H9 (cell line): Measurements from ENCODE around the gene GMPR2. TPM values are rescaled to one million over a fixed set of nuclear protein-coding genes. Genes with fewer than 3 reads are reported as not detected.

ENCODE experiments used
- DNase-seq: peaks from one replicate; pipeline ENCODE4 v3.0.0-alpha.2; 2017
- H2AFZ ChIP-seq: one replicate; pipeline ENCODE4 v1.6.1; 2013; ENCODE audit warnings: mild to moderate bottlenecking, low read length, control low read depth, moderate library complexity
- H2AK5ac ChIP-seq: 2 replicates; pipeline ENCODE4 v1.6.1; 2013; ENCODE audit warnings: low read length, control low read depth, mixed read lengths; ENCODE audit not compliant: insufficient read length
- H2BK120ac ChIP-seq: one replicate; pipeline ENCODE4 v1.6.1; 2013; ENCODE audit warnings: low read depth, mild to moderate bottlenecking, low read length, control low read depth, inconsistent platforms; ENCODE audit not compliant: poor library complexity, severe bottlenecking
- H2BK12ac ChIP-seq: 2 replicates; pipeline ENCODE4 v1.6.1; 2013; ENCODE audit warnings: low read length, control low read depth, mixed read lengths, low read depth; ENCODE audit not compliant: insufficient read length
- H2BK15ac ChIP-seq: 2 replicates; pipeline ENCODE4 v1.6.1; 2013; ENCODE audit warnings: low read depth, low read length, control low read depth
- H2BK20ac ChIP-seq: one replicate; pipeline ENCODE4 v1.6.1; 2013; ENCODE audit warnings: low read depth, mild to moderate bottlenecking, low read length, control low read depth, inconsistent platforms; ENCODE audit not compliant: poor library complexity, severe bottlenecking
- H2BK5ac ChIP-seq: 2 replicates; pipeline ENCODE4 v1.6.1; 2013; ENCODE audit warnings: low read length, control low read depth, mixed read lengths; ENCODE audit not compliant: insufficient read length
- H3K14ac ChIP-seq: 2 replicates; pipeline ENCODE4 v1.6.1; 2013; ENCODE audit warnings: low read length, control low read depth; ENCODE audit not compliant: insufficient read depth
- H3K18ac ChIP-seq: 2 replicates; pipeline ENCODE4 v1.6.1; 2013; ENCODE audit warnings: low read depth, mild to moderate bottlenecking, mixed read lengths, low read length, control low read depth; ENCODE audit not compliant: insufficient read length
- H3K23ac ChIP-seq: 2 replicates; pipeline ENCODE4 v1.6.1; 2013; ENCODE audit warnings: low read length, control low read depth, mixed read lengths, low read depth; ENCODE audit not compliant: insufficient read length
- H3K23me2 ChIP-seq: 2 replicates; pipeline ENCODE4 v1.6.1; 2013; ENCODE audit warnings: low read depth, mild to moderate bottlenecking, mixed read lengths, low read length, control low read depth; ENCODE audit not compliant: insufficient read length, poor library complexity, severe bottlenecking
- H3K27ac ChIP-seq: 2 replicates; pipeline ENCODE4 v1.5.1; 2013; ENCODE audit warnings: low read length, control low read depth, mixed read lengths, low read depth; ENCODE audit not compliant: insufficient read length
- H3K27me3 ChIP-seq: 2 replicates; pipeline ENCODE4 v1.6.1; 2013; ENCODE audit warnings: low read length, control low read depth, inconsistent platforms; ENCODE audit not compliant: insufficient read depth
- H3K4ac ChIP-seq: 2 replicates; pipeline ENCODE4 v1.6.1; 2013; ENCODE audit warnings: low read depth, mild to moderate bottlenecking, control low read depth, inconsistent platforms, low read length, moderate library complexity
- H3K4me1 ChIP-seq: 2 replicates; pipeline ENCODE4 v1.6.1; 2013; ENCODE audit warnings: low read length, control low read depth, inconsistent platforms; ENCODE audit not compliant: insufficient read depth
- H3K4me2 ChIP-seq: 2 replicates; pipeline ENCODE4 v1.6.1; 2013; ENCODE audit warnings: low read length, control low read depth, mixed read lengths; ENCODE audit not compliant: insufficient read length, insufficient read depth
- H3K56ac ChIP-seq: 2 replicates; pipeline ENCODE4 v1.6.1; 2013; ENCODE audit warnings: low read depth, mild to moderate bottlenecking, mixed read lengths, low read length, control low read depth; ENCODE audit not compliant: insufficient read length
- H3K79me1 ChIP-seq: 2 replicates; pipeline ENCODE4 v1.6.1; 2013; ENCODE audit warnings: low read depth, mild to moderate bottlenecking, moderate library complexity, low read length, control low read depth, inconsistent platforms; ENCODE audit not compliant: insufficient read depth, poor library complexity, severe bottlenecking
- H3K79me2 ChIP-seq: 2 replicates; pipeline ENCODE4 v1.6.1; 2013; ENCODE audit warnings: low read length, control low read depth, inconsistent platforms; ENCODE audit not compliant: insufficient read depth
- H3K9ac ChIP-seq: 2 replicates; pipeline ENCODE4 v1.6.1; 2013; ENCODE audit warnings: low read length, control low read depth, mixed read lengths; ENCODE audit not compliant: insufficient read length; ENCODE audit errors: extremely low read depth
- H3K9me3 ChIP-seq: one replicate; pipeline ENCODE4 v1.6.1; 2013; ENCODE audit warnings: low read depth, low read length, inconsistent platforms; ENCODE audit not compliant: control insufficient read depth
- H3T11ph ChIP-seq: one replicate; pipeline ENCODE4 v1.6.1; 2013; ENCODE audit warnings: mild to moderate bottlenecking, low read length, control low read depth, inconsistent platforms
- H4K20me1 ChIP-seq: one replicate; pipeline ENCODE4 v1.6.1; 2013; ENCODE audit not compliant: control insufficient read depth, insufficient read length, insufficient read depth
- H4K5ac ChIP-seq: 2 replicates; pipeline ENCODE4 v1.6.1; 2013; ENCODE audit warnings: low read depth, mild to moderate bottlenecking, mixed read lengths, low read length, control low read depth; ENCODE audit not compliant: insufficient read length
- H4K8ac ChIP-seq: replicated peaks from 2 replicates; pipeline ENCODE4 v1.6.1; 2013; ENCODE audit warnings: low read length, control low read depth, mixed read lengths, low read depth; ENCODE audit not compliant: insufficient read length
- H4K91ac ChIP-seq: 2 replicates; pipeline ENCODE4 v1.6.1; 2013; ENCODE audit warnings: low read depth, mild to moderate bottlenecking, moderate library complexity, mixed read lengths, low read length, control low read depth; ENCODE audit not compliant: insufficient read length
- H3K27ac Mint-ChIP-seq, 3 experiments: 2 replicates in 2 of 3; 3 replicates in 1 of 3; pipeline ENCODE4 v1.8.0; 2020 to 2021; ENCODE audit warnings: mixed read lengths in 3 of 3, mild to moderate bottlenecking in 1 of 3, moderate library complexity in 1 of 3
- H3K27me3 Mint-ChIP-seq: 2 replicates; pipeline ENCODE4 v1.8.0; 2021; ENCODE audit warnings: low read depth, mild to moderate bottlenecking, moderate library complexity, mixed read lengths
- H3K36me3 Mint-ChIP-seq, 3 experiments: 2 replicates in 2 of 3; 3 replicates in 1 of 3; pipeline ENCODE4 v1.8.0; 2020 to 2021; ENCODE audit warnings: low read depth in 3 of 3, mixed read lengths in 3 of 3; ENCODE audit not compliant: insufficient read depth in 1 of 3
- H3K4me1 Mint-ChIP-seq, 2 experiments: 2 replicates each; pipeline ENCODE4 v1.8.0; 2020; ENCODE audit warnings: mixed read lengths in 2 of 2
- H3K4me3 Mint-ChIP-seq, 2 experiments: 2 replicates in 1 of 2; 3 replicates in 1 of 2; pipeline ENCODE4 v1.8.0; 2020 to 2021; ENCODE audit warnings: mild to moderate bottlenecking in 2 of 2, mixed read lengths in 2 of 2, moderate library complexity in 1 of 2
- H3K9me3 Mint-ChIP-seq, 2 experiments: 2 replicates in 1 of 2; 3 replicates in 1 of 2; pipeline ENCODE4 v1.8.0; 2020; ENCODE audit warnings: mild to moderate bottlenecking in 2 of 2, mixed read lengths in 2 of 2, moderate library complexity in 1 of 2
- WGBS: extraction: QIAGEN DNeasy Blood & Tissue Kit; methylation state at CpG from one replicate; pipeline ENCODE4 v1.1.7; 2013; ENCODE audit warnings: missing lambda C conversion rate, low lambda C conversion rate, mixed read lengths; ENCODE audit not compliant: insufficient read length; ENCODE audit errors: extremely low coverage; 5-methylcytosine and 5-hydroxymethylcytosine counted together
- total RNA-seq: library from RNA; stranded (reverse); gene quantifications from 2 replicates; pipeline ENCODE4 v1.2.1, GENCODE V29; 2021
- TF ChIP-seq, protein P1 (sequence below): fragments of 200-600 bp; sonication (generic); conservative IDR thresholded peaks from 3 replicates; pipeline ENCODE4 v1.8.0; 2021; ENCODE audit warnings: antibody characterized with exemption, mild to moderate bottlenecking

The GMPR2 gene
- total RNA-seq, 1 experiment from 2014 or later, result 84.7 TPM

DNA sequence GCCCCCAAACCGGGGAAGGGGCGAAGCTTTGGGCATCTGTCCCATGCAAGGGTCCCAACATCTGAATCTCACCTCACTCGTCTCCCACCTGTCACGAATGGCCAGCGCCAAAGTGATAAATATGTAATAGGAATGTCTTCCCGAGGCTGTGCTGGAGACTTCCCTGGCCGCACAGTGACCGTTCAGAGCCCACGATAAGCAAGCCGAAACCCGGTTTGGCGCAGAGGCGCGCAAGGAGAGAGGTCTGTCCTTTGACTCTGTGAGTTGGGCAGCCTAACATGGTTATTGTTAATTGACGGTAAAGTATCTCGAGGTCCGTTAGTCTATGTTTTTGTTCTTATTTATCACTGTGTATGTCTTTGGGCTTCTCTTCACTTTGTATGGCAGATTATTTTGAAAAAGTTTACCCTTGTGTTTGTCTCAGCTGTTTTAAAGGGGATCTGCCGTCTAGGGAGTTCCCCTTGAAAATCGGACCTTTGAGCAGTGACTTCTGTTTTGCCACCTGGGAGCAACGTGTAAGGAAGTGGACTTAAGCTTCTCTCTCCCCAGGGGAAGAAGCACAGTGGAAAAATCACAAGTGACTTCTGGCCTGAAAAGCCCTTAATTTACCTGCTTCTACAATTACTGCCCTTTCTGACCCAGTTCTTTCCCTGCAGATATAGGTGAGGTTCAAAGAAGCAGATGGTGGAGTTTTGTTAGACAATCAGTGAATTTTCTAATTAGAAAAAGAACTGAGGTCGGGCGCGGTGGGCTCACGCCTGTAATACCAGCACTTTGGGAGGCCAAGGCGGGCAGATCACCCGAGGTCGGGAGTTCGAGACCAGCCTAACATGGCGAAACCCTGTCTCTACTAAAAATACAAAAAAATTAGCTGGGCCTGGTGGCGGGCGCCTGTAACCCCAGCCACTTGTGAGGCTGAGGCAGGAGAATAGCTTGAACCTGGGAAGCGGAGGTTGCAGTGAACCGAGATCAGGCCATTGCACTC lies 36.4 kb upstream of the GMPR2 start:
- Histone ChIP-seq H3K27me3 (no peaks in the 10 kb centered on the region), H3K4me1 (no peaks in the 10 kb centered on the region), H3K9ac (peak overlapping the region; percentile 69), H3T11ph (no peak overlapping the region), H2BK15ac (no peak overlapping the region), H3K4me2 (peak overlapping the region; percentile 71), H3K23me2 (peaks cover 8% of the 10 kb centered on the region), H4K8ac (no peak overlapping the region), H3K27ac (no peak overlapping the region), H3K23ac (no peak overlapping the region), H2BK20ac (no peak overlapping the region), H2BK120ac (no peak overlapping the region), H4K20me1 (no peaks in the 10 kb centered on the region), H3K4ac (no peak overlapping the region), H3K18ac (no peak overlapping the region), H3K79me1 (no peaks in the 10 kb centered on the region), H4K5ac (no peak overlapping the region), H2BK5ac (no peak overlapping the region), H3K9me3 (peaks cover under 1% of the 10 kb centered on the region), H2BK12ac (no peak overlapping the region), H3K14ac (peak overlapping the region; percentile 27), H2AFZ (no peak overlapping the region), H3K56ac (no peak overlapping the region), H2AK5ac (no peak overlapping the region), H4K91ac (no peak overlapping the region), H3K79me2 (no peaks in the 10 kb centered on the region)
- peak overlapping the region; percentile 95 to 98 (median 96) for H3K27ac Mint-ChIP-seq
- H3K4me3 Mint-ChIP-seq, result peak overlapping the region; percentile 92 to 98
- DNase-seq, result no peak
- no CpG with 5 or more reads among the region's 33 CpGs for WGBS
- H3K4me1 Mint-ChIP-seq, result peaks cover 26% of the 10 kb centered on the region in 2 experiments
- peaks cover 22 to 55% (median 52%) of the 10 kb centered on the region in 3 experiments for H3K36me3 Mint-ChIP-seq
- peaks cover 3 to 4% of the 10 kb centered on the region in 2 experiments; a peak in 4 of 5 replicates for H3K9me3 Mint-ChIP-seq
- no peaks in the 10 kb centered on the region for H3K27me3 Mint-ChIP-seq
- TF ChIP-seq, protein P1, sequence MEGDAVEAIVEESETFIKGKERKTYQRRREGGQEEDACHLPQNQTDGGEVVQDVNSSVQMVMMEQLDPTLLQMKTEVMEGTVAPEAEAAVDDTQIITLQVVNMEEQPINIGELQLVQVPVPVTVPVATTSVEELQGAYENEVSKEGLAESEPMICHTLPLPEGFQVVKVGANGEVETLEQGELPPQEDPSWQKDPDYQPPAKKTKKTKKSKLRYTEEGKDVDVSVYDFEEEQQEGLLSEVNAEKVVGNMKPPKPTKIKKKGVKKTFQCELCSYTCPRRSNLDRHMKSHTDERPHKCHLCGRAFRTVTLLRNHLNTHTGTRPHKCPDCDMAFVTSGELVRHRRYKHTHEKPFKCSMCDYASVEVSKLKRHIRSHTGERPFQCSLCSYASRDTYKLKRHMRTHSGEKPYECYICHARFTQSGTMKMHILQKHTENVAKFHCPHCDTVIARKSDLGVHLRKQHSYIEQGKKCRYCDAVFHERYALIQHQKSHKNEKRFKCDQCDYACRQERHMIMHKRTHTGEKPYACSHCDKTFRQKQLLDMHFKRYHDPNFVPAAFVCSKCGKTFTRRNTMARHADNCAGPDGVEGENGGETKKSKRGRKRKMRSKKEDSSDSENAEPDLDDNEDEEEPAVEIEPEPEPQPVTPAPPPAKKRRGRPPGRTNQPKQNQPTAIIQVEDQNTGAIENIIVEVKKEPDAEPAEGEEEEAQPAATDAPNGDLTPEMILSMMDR, result no peak
